Effector memory CD8-positive, alpha-beta T cell (primary cell): ENCODE results near the gene PAIP2.
A peak's percentile ranks its signal among the peaks of the same experiment; 100 is the strongest.
"Not testable (repeated sequence)": the region's sequence is repeated elsewhere in the genome, so short reads cannot be mapped to it uniquely, and the experiment has no call there.

Experiments
- ATAC-seq: fragments of 150-1000 bp; cut with Tn5 transposase; replicated peaks from 2 replicates; pipeline ENCODE4 v1.10.0; 2021; ENCODE audit warnings: mild to moderate bottlenecking, moderate library complexity
- DNase-seq, 3 experiments: peaks; one replicate each; pipeline ENCODE4 v3.0.0; 2021
- H3K27ac Mint-ChIP-seq, 2 donors: one replicate each; pipeline ENCODE4 v1.8.0; 2022; ENCODE audit warnings: mild to moderate bottlenecking in 2 of 2, mixed read lengths in 2 of 2, moderate library complexity in 2 of 2
- H3K27me3 Mint-ChIP-seq, 2 donors: one replicate each; pipeline ENCODE4 v1.8.0; 2022; ENCODE audit warnings: mixed read lengths in 2 of 2
- H3K36me3 Mint-ChIP-seq: one replicate; pipeline ENCODE4 v1.8.0; 2022; ENCODE audit warnings: mild to moderate bottlenecking, moderate library complexity, mixed read lengths; ENCODE audit not compliant: insufficient read depth
- H3K4me1 Mint-ChIP-seq, 2 donors: one replicate each; pipeline ENCODE4 v1.8.0; 2022; ENCODE audit warnings: low read depth in 2 of 2, mixed read lengths in 2 of 2
- H3K4me3 Mint-ChIP-seq, 2 donors: one replicate each; pipeline ENCODE4 v1.8.0; 2022; ENCODE audit warnings: mild to moderate bottlenecking in 2 of 2, mixed read lengths in 2 of 2, moderate library complexity in 2 of 2
- H3K9me3 Mint-ChIP-seq, 2 donors: one replicate each; pipeline ENCODE4 v1.8.0; 2022; ENCODE audit warnings: mixed read lengths in 2 of 2

Gene PAIP2

DNA sequence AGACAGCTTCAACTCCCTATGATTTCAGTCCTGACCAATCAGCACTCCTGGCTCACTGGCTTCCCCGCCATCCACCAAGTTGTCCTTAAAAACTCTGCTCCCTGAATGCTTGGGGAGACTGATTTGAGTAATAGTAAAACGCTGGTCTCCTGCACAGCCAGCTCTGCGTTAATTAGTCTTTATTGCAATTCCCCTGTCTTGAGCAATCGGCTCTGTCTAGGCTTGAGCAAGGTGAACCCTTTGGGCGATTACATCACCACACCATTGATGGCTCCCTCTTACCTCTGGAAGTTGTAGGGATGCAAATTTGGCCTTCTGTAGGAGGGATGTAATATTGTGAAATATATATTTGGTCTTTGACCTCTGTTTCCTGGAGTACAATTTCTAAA lies 44.4 kb downstream of the PAIP2 start:
- Mint-ChIP-seq H3K4me1 (peaks cover 37 to 49% of the 10 kb centered on the region in 2 donors), H3K36me3 (peaks cover 17% of the 10 kb centered on the region), H3K4me3 (peak overlapping the region; percentile 41 to 90), H3K27ac (peak overlapping the region; percentile 93 to 98), H3K9me3 (no peaks in the 10 kb centered on the region), H3K27me3 (no peaks in the 10 kb centered on the region)
- DNase-seq: no peak
- ATAC-seq: no peak

GRCh38 chr5:139386956-139387355 lies 45.3 kb downstream of the PAIP2 start:
- not testable (repeated sequence) for ATAC-seq, H3K9me3 Mint-ChIP-seq, H3K27me3 Mint-ChIP-seq, H3K4me3 Mint-ChIP-seq, DNase-seq
- H3K4me1 Mint-ChIP-seq: peaks cover 46 to 58% of the 10 kb centered on the region in 2 donors
- H3K36me3 Mint-ChIP-seq: peaks cover 17% of the 10 kb centered on the region
- H3K27ac Mint-ChIP-seq: peak overlapping the region in 1 of 2 donors; percentile 98

DNA sequence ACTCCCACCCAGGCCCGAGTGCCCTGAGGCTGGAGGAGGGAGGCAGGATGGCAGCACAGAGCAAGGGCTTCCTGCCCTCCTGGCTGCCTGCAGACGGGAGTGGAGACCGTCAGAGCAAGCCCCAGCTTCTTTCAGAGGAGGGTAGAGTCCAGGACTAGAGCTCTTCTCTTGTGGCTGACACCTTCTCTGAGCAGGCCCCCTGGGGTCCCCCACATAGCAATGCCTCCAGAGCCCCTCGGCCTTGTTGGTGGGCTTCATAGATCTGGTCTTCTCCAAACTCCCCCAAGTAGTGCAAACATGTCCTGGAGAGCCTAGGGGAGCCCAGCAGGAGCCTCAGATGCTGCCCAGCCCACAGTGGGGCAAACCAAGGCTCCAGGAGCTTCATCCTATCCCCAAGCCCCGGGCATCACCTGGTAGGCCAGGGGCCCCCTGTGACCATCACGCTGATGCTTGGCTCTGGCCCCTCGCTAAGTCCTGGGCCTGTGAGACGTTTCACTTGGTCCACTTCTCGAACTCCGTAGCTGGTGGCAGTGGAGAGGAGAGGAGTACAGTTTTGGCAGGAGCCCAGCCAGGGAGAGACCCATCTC lies 46.0 kb downstream of the PAIP2 start:
- peaks cover 48 to 60% of the 10 kb centered on the region in 2 donors for H3K4me1 Mint-ChIP-seq
- no peak for DNase-seq
- no peaks in the 10 kb centered on the region for H3K9me3 Mint-ChIP-seq
- no peak for ATAC-seq
- peaks cover 17% of the 10 kb centered on the region for H3K36me3 Mint-ChIP-seq
- H3K4me3 Mint-ChIP-seq: no peak overlapping the region
- H3K27me3 Mint-ChIP-seq: no peaks in the 10 kb centered on the region
- peak overlapping the region; percentile 72 to 74 for H3K27ac Mint-ChIP-seq

DNA sequence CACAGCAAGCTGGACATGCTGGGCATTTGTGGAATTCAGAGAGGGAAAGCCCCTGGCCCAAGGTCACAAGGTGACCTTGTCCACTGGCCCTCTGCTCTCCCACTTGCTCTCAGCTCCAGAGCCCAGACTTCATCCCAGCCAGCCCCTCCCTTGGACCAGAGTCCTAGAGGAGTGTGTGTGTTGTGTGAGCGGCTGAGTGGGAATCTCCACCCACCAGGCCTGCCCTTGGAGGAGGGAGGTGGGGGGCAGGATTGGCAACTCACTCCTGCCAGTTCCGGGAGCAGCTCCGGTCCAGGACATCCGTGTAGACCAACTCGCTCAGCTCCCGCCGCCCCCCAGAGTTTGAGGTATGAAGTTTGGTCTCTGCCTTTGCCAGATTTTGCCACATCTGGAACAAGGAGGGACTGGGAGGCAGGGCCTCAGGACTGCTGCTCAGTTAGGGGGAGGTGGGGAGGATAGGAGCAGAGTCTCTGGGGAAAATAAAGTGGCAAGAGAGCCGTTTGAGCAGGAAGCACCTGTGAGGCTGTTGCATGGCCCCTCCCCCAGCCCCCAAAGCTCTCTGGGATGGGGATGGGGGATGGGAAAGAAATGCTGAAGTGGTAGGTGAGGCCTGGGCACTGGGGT lies 46.7 kb downstream of the PAIP2 start:
- Mint-ChIP-seq H3K27ac (peak overlapping the region in 1 of 2 donors; percentile 72), H3K27me3 (no peaks in the 10 kb centered on the region), H3K36me3 (peaks cover 17% of the 10 kb centered on the region), H3K4me1 (peaks cover 49 to 64% of the 10 kb centered on the region in 2 donors), H3K9me3 (no peaks in the 10 kb centered on the region), H3K4me3 (peak overlapping the region in 1 of 2 donors; percentile 41)
- DNase-seq (no peak), ATAC-seq (no peak)

- Mint-ChIP-seq H3K9me3 (no peaks in the 10 kb centered on the region), H3K36me3 (peaks cover 15% of the 10 kb centered on the region), H3K4me3 (peak within 1 kb of the TSS; percentile 92 to 93), H3K4me1 (peaks cover 41 to 52% of the 10 kb centered on the region in 2 donors), H3K27me3 (no peaks in the 10 kb centered on the region), H3K27ac (peak within 1 kb of the TSS; percentile 96 to 98)
- peak; percentile 72 to 77 (median 74) for DNase-seq
- ATAC-seq: peak; percentile 75
These were observed 48.3 kb downstream of the PAIP2 start, which contains the start of gene MZB1 for GRCh38 chr5:139389701-139390638. TSS of gene MZB1 (minus strand) at chr5:139389913. CDS start at chr5:139389856, 57 bp downstream.

DNA sequence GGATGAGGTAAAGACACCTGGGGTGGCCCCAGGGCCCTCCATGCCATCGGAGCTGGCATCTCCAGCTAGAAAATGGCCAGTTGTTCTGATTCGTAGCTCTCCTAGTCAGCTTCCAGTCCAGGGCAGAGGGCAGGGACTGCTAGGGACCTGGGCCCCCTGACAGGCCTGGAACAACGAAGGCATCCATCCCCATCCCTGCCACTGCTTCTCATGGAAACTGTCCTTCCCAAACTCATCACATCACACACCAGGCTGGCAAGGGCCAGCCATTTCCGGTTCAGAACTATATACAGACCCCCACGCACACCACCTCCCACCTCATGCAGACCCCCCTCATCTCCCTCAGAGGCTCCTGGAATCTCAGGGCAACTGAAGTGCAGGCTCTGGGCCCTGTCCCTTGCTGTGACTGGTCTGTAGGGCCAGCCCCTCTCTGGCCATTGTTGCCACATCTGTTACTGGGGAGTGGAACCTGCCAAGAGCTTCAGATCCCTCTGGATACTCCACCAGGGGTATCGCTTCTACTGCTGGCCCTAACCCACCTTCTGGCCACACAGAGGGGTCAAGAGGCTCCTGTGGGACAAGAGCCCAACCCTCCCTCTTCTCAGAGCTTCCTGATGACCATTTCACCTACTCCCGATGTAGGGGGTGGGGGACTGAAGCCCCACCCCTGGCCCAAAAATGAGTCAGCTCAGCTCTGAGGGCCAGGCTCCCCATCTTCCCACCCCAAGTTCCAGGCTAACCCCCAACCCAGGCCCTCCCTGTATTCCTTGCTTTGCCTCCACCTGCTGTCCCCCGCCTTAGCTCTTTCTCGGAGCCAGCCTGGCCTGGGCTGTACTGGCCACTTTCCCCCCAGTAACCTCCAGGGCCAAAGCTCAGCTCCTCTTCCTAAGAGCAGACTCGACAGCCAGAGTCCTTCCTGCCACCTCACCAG lies 49.2 kb downstream of the PAIP2 start:
- Mint-ChIP-seq H3K27me3 (no peaks in the 10 kb centered on the region), H3K27ac (peak overlapping the region; percentile 96 to 98), H3K4me1 (peaks cover 34 to 49% of the 10 kb centered on the region in 2 donors), H3K4me3 (peak overlapping the region; percentile 92 to 93), H3K9me3 (no peaks in the 10 kb centered on the region), H3K36me3 (peaks cover 12% of the 10 kb centered on the region)
- DNase-seq (no peak), ATAC-seq (no peak)

DNA sequence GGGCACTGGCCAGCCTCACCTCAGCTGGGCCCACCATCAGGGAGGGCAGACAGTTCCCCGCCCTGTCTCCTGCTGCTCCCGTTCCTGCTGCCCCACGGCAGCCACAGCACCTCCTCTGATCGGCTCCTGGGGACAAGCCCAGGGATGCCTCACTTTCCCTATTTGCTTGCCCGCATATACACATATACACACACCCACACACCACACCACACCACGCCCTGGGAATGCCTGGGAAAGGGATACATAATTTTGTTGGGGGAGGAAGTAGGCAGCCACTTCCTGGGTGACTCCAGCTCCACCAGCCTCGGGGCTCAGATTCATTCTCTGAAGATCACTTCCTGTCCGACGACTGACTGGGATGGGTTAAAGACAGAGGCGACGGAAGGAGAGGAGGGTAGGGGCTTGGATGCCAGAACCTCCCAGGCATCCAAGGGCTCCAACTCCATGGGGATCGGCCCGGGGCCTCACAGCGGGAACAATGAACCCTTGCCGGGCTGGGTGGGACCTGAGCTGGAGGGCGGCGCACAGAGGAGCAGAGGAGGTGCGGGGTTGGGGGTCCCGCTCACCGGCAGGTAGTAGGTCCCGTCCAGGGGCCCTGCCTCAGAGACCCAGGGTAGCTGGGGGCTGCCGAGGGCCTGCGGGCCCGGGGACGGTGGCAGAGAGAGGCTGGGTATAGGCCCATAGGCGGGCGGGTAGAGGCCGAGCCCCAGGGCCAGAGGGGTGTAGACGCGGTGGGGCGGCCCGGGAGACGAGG lies 50.1 kb downstream of the PAIP2 start:
- H3K4me3 Mint-ChIP-seq: peak overlapping the region; percentile 92 to 93
- H3K36me3 Mint-ChIP-seq: peaks cover 12% of the 10 kb centered on the region
- H3K4me1 Mint-ChIP-seq: peaks cover 34 to 46% of the 10 kb centered on the region in 2 donors
- peak; percentile 1 for ATAC-seq
- no peaks in the 10 kb centered on the region for H3K27me3 Mint-ChIP-seq
- H3K27ac Mint-ChIP-seq: peak overlapping the region; percentile 96 to 98
- H3K9me3 Mint-ChIP-seq: no peaks in the 10 kb centered on the region
- DNase-seq: peak in 1 of 3 experiments; percentile 21

DNA sequence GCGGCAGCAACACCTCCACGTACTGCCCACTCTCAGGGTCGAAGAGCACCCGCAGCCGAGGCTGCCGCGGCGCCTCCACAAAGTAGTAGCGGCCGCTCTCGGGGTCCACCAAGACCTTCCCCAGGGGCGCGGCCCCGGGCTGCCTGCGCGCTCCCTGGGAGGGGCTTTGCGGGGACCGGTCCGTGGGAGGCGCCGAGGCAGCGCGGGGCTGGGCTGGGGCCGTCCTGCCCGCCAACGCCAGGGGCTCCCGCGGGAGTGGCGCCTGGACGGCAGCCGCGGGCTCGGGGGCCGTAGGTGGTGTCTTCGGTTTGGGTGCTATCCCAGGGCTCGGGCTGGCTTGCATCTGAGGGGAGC lies 50.6 kb downstream of the PAIP2 start:
- H3K27ac Mint-ChIP-seq: peak overlapping the region; percentile 96 to 98
- ATAC-seq (no peak), DNase-seq (no peak)
- H3K4me3 Mint-ChIP-seq: peak overlapping the region; percentile 92 to 93
- peaks cover 10% of the 10 kb centered on the region for H3K36me3 Mint-ChIP-seq
- H3K4me1 Mint-ChIP-seq: peaks cover 34 to 44% of the 10 kb centered on the region in 2 donors
- H3K9me3 Mint-ChIP-seq: no peaks in the 10 kb centered on the region
- H3K27me3 Mint-ChIP-seq: no peaks in the 10 kb centered on the region

- Mint-ChIP-seq H3K27ac (peak overlapping the region; percentile 78 to 89), H3K36me3 (peaks cover 10% of the 10 kb centered on the region), H3K4me1 (peaks cover 34 to 44% of the 10 kb centered on the region in 2 donors), H3K27me3 (no peaks in the 10 kb centered on the region), H3K4me3 (peak overlapping the region; percentile 92 to 93), H3K9me3 (no peaks in the 10 kb centered on the region)
- DNase-seq: peak; percentile 74 to 77 (median 76)
- peak; percentile 66 for ATAC-seq
These were observed 51.2 kb downstream of the PAIP2 start for GRCh38 chr5:139392678-139393496.

DNA sequence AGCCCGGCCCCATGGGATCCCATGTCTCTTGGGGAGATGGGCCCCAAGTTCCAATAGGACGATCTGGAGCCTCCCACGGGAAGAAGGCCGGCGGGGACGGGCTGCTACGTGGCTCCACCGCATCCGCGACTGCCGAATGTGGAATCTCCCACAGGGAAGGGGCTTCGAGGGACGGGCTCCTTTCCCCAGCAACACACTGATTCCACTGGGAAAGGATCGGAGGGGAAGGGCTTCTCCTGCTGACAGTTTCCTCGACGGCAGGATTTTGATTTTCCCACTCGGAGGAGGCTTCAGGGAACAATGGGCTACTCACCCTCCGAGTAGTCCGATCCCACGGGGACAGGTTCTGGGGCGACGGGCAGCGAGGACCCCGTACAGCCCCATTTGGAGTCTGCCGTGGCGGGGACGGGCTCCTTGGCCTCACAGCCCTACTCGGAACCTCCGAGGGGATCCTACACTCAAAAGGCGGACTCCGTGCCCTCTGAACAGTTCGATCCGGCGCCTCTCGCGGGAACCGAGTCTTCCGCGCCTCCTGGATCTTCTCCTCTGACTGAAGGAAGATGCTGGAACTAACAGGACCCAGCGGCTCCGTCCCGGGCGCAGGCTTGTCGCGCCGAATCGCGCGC lies 52.0 kb downstream of the PAIP2 start:
- Mint-ChIP-seq H3K27ac (peak overlapping the region; percentile 78 to 89), H3K27me3 (no peaks in the 10 kb centered on the region), H3K4me3 (peak overlapping the region; percentile 92 to 93), H3K9me3 (no peaks in the 10 kb centered on the region), H3K36me3 (peaks cover 10% of the 10 kb centered on the region), H3K4me1 (peaks cover 34 to 39% of the 10 kb centered on the region in 2 donors)
- ATAC-seq (no peak), DNase-seq (no peak)

GRCh38 chr5:139394123-139394653 lies 52.5 kb downstream of the PAIP2 start:
- no peaks in the 10 kb centered on the region for H3K9me3 Mint-ChIP-seq
- H3K27ac Mint-ChIP-seq: no peak overlapping the region
- peaks cover 10% of the 10 kb centered on the region for H3K36me3 Mint-ChIP-seq
- H3K27me3 Mint-ChIP-seq: no peaks in the 10 kb centered on the region
- ATAC-seq (no peak), DNase-seq (peak; percentile 33 to 42 (median 37))
- H3K4me3 Mint-ChIP-seq: peak overlapping the region; percentile 92 to 93
- H3K4me1 Mint-ChIP-seq: peaks cover 31 to 37% of the 10 kb centered on the region in 2 donors
